GM23248 (cell line): ENCODE measurements around the gene IRF6. TPM values are rescaled to one million over a fixed set of nuclear protein-coding genes. Genes with fewer than 3 reads are reported as not detected.

Source experiments
- DNase-seq: peaks from one replicate; pipeline ENCODE4 v3.0.0-alpha.2; 2015
- H2AFZ ChIP-seq: fragments of 200-600 bp; sonication (generic); 2 replicates; pipeline ENCODE4 v1.6.1; 2016; ENCODE audit warnings: antibody characterized with exemption
- H3F3A ChIP-seq: fragments of 200-600 bp; sonication (generic); 2 replicates; pipeline ENCODE4 v1.6.1; 2016; ENCODE audit warnings: mild to moderate bottlenecking, antibody characterized with exemption, mixed run types; ENCODE audit not compliant: insufficient read depth
- H3K27ac ChIP-seq: fragments of 200-600 bp; sonication (generic); 2 replicates; pipeline ENCODE4 v1.5.1; 2016; ENCODE audit warnings: mild to moderate bottlenecking
- H3K27me3 ChIP-seq: fragments of 200-600 bp; sonication (generic); replicated peaks from 2 replicates; pipeline ENCODE4 v1.6.1; 2016; ENCODE audit warnings: mild to moderate bottlenecking; ENCODE audit not compliant: insufficient read depth
- H3K36me3 ChIP-seq: fragments of 200-600 bp; sonication (generic); 2 replicates; pipeline ENCODE4 v1.6.1; 2016; ENCODE audit warnings: low read depth, mild to moderate bottlenecking
- H3K4me1 ChIP-seq: fragments of 200-600 bp; sonication (generic); 2 replicates; pipeline ENCODE4 v1.6.1; 2016; ENCODE audit warnings: mild to moderate bottlenecking; ENCODE audit not compliant: insufficient read depth
- H3K4me2 ChIP-seq: fragments of 200-600 bp; sonication (generic); one replicate; pipeline ENCODE4 v1.6.1; 2016; ENCODE audit warnings: mild to moderate bottlenecking; ENCODE audit not compliant: unreplicated experiment
- H3K4me3 ChIP-seq: fragments of 200-600 bp; sonication (generic); 2 replicates; pipeline ENCODE4 v1.5.1; 2016; ENCODE audit warnings: mild to moderate bottlenecking
- H3K79me2 ChIP-seq: fragments of 200-600 bp; sonication (generic); 2 replicates; pipeline ENCODE4 v1.6.1; 2016; ENCODE audit warnings: mild to moderate bottlenecking; ENCODE audit not compliant: insufficient read depth
- H3K9ac ChIP-seq: fragments of 200-600 bp; sonication (generic); 2 replicates; pipeline ENCODE4 v1.6.1; 2016; ENCODE audit warnings: mild to moderate bottlenecking
- H3K9me2 ChIP-seq: fragments of 200-600 bp; sonication (generic); 2 replicates; pipeline ENCODE4 v1.6.1; 2016; ENCODE audit warnings: mixed run types, mild to moderate bottlenecking, moderate library complexity; ENCODE audit not compliant: insufficient read depth
- H3K9me3 ChIP-seq: fragments of 200-600 bp; sonication (generic); one replicate; pipeline ENCODE4 v1.6.1; 2017; ENCODE audit warnings: low read depth
- H4K20me1 ChIP-seq: fragments of 200-600 bp; sonication (generic); 2 replicates; pipeline ENCODE4 v1.6.0; 2016; ENCODE audit not compliant: insufficient read depth
- EZH2 ChIP-seq: fragments of 200-600 bp; sonication (generic); IDR thresholded peaks from 2 replicates; pipeline ENCODE4 v1.6.1; 2018; ENCODE audit warnings: antibody characterized with exemption, mild to moderate bottlenecking; ENCODE audit not compliant: insufficient read depth, poor library complexity, severe bottlenecking
- EZH2phosphoT487 ChIP-seq: fragments of 200-600 bp; sonication (generic); IDR thresholded peaks from 2 replicates; pipeline ENCODE4 v1.6.1; 2018; ENCODE audit warnings: antibody characterized with exemption, moderate library complexity, mild to moderate bottlenecking, low read depth; ENCODE audit not compliant: insufficient read depth
- WGBS, 2 experiments: methylation state at CpG; one replicate each; pipeline ENCODE4 v1.1.6; 2015 to 2017; ENCODE audit warnings: low lambda C conversion rate in 2 of 2, low coverage in 1 of 2; ENCODE audit errors: missing lambda C conversion rate in 2 of 2; 5-methylcytosine and 5-hydroxymethylcytosine counted together
- in situ Hi-C: fragments of 300-500 bp; cut with MboI; formaldehyde crosslinking; loops from 2 replicates; pipeline ENCODE4 v1.15.0; 2020
- polyA plus RNA-seq: library from polyadenylated mRNA; unstranded; fragments of >200 nt; fragmentation: Nextera tagmentation; extraction: Ambion mirVana; gene quantifications from 2 replicates; pipeline ENCODE4 v1.2.1, GENCODE V29; 2016
- total RNA-seq: library from RNA; depleted of rRNA; stranded (reverse); fragments of >200 nt; shearing (Covaris generic); gene quantifications from 2 replicates; pipeline ENCODE4 v1.2.3, GENCODE V29; 2014

IRF6 gene
- total and polyA plus RNA-seq, 2 experiments from 2014 or later = 0.84 to 1.3 TPM

DNA sequence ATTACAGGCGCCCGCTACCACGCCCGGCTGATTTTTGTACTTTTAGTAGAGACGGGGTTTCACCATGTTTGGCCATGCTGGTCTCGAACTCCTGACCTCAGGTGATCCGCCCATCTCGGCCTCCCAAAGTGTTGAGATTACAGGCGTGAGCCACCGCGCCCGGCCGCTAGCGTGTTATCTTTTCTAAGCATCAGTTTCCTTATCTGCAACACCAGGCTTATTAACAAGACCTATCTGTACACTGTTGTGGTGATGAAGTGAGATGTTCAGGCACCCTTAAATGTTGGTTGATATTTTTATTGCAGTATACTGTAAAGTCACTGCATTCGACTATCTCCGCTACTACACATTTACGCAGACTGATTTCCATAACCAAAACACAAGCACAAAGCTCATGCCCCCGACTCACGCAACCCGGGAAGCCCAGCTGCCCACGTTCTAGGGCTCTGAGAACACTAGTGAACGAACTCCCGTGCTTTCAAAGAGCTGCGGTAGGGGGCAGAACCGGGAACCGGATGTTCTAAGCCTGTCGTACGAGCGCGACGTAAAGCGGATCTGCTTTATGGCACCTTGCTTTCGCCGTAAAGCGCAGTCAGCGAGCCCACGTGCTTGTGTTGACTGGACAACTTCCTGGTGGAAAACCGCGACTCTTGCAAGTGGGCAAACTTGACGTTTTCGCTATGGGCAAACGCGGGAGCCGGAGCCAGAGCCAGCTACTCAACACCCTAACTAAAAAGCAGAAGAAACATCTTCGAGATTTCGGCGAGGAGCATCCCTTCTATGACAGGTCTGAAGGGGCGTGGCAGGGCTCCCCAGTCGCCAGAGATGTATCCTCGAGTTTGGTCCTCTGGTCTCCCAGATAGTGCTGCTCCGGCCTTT lies 21.7 kb upstream of the IRF6 start, which contains the start of gene UTP25:
UTP25 (plus strand) TSS at position 589 of the 879 bp plus-strand sequence; CDS start at position 681, 92 bp downstream.
- Histone ChIP-seq H3K79me2 (peaks cover 32% of the 10 kb centered on the region), H3K9ac (peak within 1 kb of the TSS; percentile 82), H3K4me2 (peak within 1 kb of the TSS; percentile 78), H3K27me3 (no peaks in the 10 kb centered on the region), H2AFZ (peak within 1 kb of the TSS; percentile 94), H3K36me3 (peaks cover 16% of the 10 kb centered on the region; the same call in 1 of the 2 replicates), H3K4me3 (peak within 1 kb of the TSS; percentile 77), H3K4me1 (peaks cover 49% of the 10 kb centered on the region), H3K9me2 (no peaks in the 10 kb centered on the region), H3K27ac (peak within 1 kb of the TSS; percentile 81), H4K20me1 (no peaks in the 10 kb centered on the region), H3K9me3 (no peaks in the 10 kb centered on the region), H3F3A (peaks cover 46% of the 10 kb centered on the region)
- TF ChIP-seq EZH2 = no peak
- TF ChIP-seq EZH2phosphoT487 = no peak
- WGBS, 2 experiments = 20 to 21% methylated on average over 51 of the region's 51 CpGs
- in situ Hi-C loops = no loop called here
- DNase-seq = peak; percentile 99

DNA sequence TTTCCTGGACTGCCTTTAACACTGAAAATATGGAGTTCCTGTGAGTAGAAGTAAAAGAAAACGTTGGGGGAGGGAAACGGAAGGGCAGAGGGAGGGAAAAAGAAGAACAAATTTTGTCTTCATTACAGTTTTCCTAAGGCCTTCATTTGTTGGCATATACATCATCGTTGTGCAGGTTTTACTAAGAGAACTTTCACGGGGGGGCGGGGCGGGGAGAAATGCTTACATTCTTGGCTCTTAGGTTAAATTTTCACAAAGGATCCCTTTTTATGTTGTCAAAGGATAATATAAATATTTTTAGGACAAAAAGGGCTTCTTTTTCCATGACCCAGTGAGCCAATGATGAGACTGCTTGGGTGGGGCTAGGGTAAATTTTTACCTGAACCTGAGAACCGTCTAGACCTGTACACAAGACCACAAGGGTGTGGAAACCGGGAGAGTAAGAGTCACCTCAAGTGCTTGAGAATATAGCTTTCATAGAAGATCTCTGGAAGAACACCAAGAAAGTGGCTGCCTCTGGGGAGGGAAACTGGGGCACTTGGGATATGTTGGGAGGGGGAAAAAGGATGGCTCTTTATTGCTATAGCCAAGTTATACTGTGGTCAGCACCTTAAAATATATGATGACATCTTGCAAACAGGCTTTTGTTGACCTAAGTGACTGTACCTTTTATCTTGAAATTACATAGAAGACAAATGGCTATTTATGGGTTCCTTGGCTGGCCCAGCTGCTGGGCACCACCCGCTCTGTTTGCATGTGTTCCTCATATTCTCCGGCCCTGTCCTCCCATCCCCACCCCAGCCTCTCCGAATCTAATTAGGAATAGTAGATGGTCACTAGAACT lies 19.9 kb upstream of the IRF6 start:
- 61 to 66% methylated on average over 11 of the region's 11 CpGs for WGBS, 2 experiments
- H3K27me3 ChIP-seq = no peaks in the 10 kb centered on the region
- H3K36me3 ChIP-seq = peaks cover 5% of the 10 kb centered on the region; the same call in 1 of the 2 replicates
- no peaks in the 10 kb centered on the region for H3K9me2 ChIP-seq
- H2AFZ ChIP-seq = 0 out of 2 replicates have a peak overlapping the region, but pooled peaks have one; percentile 19
- H3K4me3 ChIP-seq = no peak overlapping the region
- peaks cover 37% of the 10 kb centered on the region for H3K4me1 ChIP-seq
- no peaks in the 10 kb centered on the region for H3K9me3 ChIP-seq
- DNase-seq = no peak
- H3K79me2 ChIP-seq = peaks cover 26% of the 10 kb centered on the region
- no peak overlapping the region for H3K9ac ChIP-seq
- TF ChIP-seq EZH2 (no peak), EZH2phosphoT487 (no peak)
- H3F3A ChIP-seq = peaks cover 42% of the 10 kb centered on the region
- H3K27ac ChIP-seq = no peak overlapping the region
- H4K20me1 ChIP-seq = no peaks in the 10 kb centered on the region
- no peak overlapping the region for H3K4me2 ChIP-seq
- in situ Hi-C loops = no loop called here

DNA sequence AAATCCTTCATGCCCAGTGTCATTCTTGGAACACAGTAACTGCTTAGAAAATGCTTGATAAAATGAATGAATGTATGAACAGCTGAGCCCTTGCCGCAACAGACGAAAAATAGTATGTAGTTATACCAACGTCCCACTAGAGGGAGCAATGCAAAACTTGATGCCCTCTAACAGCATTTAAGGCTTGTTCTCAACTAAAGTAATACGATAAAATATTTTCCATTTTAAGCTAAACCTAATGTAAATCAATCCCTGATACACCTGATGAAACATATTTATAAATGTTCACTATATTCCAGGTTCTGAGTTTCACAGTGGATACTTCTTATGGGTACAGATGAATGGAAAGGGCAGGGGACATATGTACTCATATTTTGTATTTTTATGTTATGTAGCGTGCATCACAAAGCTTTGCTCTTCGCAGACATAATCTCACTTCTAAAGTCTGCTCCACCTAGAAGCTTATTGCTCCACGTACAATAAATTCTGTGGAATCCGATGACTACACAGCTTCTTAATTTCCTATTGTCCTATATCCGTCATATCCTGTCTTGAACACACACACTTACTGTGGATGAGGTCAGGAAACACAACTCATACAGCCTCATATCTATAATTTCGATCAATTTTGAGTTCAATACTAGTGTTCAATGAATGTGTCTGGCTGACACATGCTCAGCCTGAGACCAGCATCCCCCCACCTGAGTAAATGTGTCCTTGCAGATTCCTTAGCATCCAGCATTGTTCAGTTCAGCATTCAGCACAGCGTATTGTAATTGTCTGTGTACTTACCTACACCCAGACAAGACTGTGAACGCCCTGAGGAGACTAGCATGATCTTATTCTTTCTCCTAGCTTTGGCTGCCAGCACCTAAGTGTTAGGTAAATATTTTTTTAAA lies 17.4 kb upstream of the IRF6 start:
- DNase-seq = peak; percentile 87
- Histone ChIP-seq H3K9ac (peak overlapping the region; percentile 80), H3F3A (peaks cover 21% of the 10 kb centered on the region), H2AFZ (peak overlapping the region; percentile 94), H3K27ac (peak overlapping the region; percentile 97), H3K27me3 (no peaks in the 10 kb centered on the region), H3K36me3 (no peaks in the 10 kb centered on the region), H3K9me3 (no peaks in the 10 kb centered on the region), H4K20me1 (no peaks in the 10 kb centered on the region), H3K4me2 (peak overlapping the region; percentile 92), H3K79me2 (peaks cover 4% of the 10 kb centered on the region; the same call in 1 of the 2 replicates), H3K4me1 (peaks cover 16% of the 10 kb centered on the region), H3K9me2 (no peaks in the 10 kb centered on the region), H3K4me3 (peak overlapping the region; percentile 58)
- in situ Hi-C loops = no loop called here
- TF ChIP-seq EZH2 (no peak), EZH2phosphoT487 (no peak)
- 17 to 18% methylated on average over 12 of the region's 12 CpGs for WGBS, 2 experiments
